NCI-H146 treated with DMSO at 0.1 percent for 48 hours (cell line): ENCODE results near the gene C5.
"Not testable (repeated sequence)": the region's sequence is repeated elsewhere in the genome, so short reads cannot be mapped to it uniquely, and the experiment has no call there.

ENCODE experiments used
- DNase-seq: peaks from one replicate; lab custom pipeline; 2025; ENCODE audit not compliant: unreplicated experiment; lab: John Stamatoyannopoulos, UW

C5 gene

GRCh38 chr9:120982836-120983235 is 67.2 kb downstream of the C5 start:
- no peak for DNase-seq

DNA sequence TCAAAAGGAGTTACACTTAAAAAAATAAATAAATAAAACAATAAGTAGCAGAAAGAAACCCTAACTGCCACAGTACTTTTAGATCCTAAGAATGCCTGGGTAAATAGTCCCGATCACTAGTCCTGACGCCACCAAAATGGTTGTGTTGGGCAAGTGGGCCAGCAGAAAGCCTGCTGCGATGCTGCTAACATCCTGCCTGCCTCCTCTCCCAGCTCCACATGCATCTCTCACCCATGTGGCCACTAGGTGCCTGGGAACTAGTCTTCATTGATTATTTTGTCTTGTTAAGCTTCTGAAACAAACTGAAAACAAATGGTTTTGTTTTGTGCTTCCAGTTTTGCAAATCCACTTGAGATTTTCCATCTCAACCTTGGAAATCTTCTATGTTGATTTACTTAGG is 69.1 kb downstream of the C5 start:
- DNase-seq = no peak

GRCh38 chr9:120979797-120980196 is 70.3 kb downstream of the C5 start:
- DNase-seq = no peak

DNA sequence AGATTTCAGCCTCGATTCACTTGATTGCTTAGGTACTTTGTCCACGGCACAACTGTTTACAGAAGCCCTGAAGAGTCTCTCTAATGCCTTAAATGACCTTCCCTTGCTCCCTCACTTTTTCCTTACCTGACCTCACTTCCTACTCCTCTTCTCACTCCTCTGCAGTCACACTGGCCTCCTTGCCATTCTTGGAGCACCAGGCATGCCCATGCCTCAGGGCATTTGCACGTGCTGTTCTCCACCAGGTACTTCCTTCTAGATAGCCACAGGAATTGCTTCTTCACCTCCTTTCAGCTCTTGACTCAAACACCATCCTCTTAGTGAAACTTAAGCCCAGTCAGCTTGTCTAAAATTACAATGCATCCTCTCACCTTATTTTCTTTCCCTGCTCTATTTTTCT is 71.1 kb downstream of the C5 start:
- DNase-seq = no peak

DNA sequence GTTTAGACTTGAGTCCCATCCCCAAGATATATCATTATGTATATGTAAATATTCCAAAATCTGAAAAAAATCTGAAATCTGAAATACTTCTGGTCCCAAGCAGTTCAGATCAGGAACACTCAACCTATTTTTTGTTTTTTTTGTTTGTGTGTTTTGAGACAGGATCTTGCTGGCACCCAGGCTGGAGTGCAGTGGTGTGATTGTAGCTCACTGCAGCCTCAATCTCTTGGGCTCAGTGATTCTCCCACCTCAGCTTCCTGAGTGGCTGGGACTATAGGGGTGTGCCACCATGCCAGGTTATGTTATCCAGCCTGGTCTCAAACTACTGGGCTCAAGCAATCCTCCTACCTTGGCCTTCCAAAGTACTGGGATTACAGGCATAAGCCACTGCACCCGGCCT is 72.8 kb downstream of the C5 start:
- DNase-seq = no peak

DNA sequence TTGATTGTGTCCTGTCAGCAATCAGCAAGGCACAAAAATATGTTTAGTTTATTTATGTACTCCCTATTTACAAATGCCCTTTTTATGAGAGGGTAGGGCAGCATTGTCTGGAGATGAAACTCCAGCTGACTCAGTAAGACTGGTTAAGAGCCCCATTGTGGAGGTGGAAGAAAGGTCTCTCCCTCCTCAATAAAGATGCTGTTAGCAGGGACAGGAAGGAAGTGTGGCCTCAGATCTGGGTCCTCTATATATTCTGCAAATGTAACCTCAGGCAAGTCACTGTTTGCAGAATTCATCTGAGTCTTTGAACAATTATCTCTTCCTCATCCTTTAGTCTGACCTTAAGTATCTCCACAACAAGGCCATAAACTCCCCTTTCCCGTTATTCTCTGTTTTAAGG is 75.2 kb downstream of the C5 start:
- no peak for DNase-seq

- DNase-seq = no peak
Observed at GRCh38 chr9:120974181-120974580, 75.9 kb downstream of the C5 start.

GRCh38 chr9:120971938-120972337 is 78.1 kb downstream of the C5 start:
- DNase-seq = no peak

GRCh38 chr9:120971471-120971870 is 78.6 kb downstream of the C5 start:
- not testable (repeated sequence) for DNase-seq

GRCh38 chr9:120970244-120970643 is 79.8 kb downstream of the C5 start:
- DNase-seq = no peak

DNA sequence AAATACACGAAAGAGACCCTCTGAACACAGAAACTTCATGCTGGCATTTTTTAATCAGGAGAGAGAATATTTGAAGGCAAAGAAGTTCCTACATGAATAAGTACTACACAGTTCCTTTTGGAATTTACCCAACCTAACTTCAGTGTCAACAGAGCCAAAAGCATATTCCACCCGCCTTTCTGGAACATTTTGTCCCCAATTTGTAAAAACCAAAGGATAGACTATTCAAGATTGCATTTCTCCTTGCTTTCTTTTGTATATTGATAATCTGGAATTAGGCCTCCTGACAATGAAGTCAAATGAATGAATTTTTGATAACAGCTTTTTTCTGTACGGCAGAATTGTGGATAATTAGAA is 84.1 kb downstream of the C5 start:
- no peak for DNase-seq

DNA sequence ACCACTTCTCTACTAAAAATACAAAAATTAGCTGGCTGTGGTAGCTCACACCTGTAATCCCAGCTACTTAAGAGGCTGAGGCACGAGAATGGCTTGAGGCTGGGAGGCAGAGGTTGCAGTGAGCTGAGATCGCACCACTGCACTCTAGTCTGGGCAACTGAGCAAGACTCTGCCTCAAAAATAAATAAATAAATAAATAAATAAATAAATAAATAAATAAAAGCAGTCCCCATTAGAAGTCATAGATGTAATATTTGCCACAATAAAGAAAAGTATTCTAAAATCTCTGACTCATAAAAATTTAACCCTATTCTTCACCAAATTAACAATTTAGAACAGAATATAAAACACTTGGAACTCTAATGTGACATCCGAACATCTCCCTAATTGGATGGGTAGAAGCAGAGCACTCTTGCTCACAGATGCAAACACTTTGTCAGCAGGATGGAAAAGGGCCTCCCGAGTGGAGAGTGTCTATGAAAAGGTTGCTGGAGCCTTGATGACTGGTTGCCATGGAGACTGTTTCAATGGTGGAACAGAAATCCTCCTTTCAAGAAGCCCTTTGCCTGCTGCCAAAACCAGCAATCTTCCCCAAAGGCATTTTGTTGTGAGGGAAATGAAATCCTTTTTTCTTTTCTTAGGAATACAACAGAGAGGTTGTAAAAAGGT is 84.6 kb downstream of the C5 start:
- DNase-seq = peak; percentile 4

DNA sequence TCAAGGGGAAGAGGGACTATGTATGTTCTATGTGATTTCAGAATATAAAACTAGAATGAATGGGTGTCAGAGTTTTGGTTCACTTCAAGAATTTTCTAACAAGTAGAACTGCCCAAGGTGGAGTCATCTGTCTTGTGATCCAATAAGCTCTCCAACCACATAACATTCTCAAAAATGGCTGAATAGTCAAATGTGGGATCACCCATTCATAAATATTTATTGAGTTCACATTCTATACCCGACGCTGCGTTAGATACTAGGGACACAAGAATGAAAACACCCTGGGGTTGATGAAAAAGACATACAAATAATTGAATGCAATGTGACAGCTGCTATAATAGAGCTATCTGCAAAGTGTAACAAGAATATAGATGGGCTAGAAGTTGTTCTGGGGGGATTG is 88.1 kb downstream of the C5 start:
- no peak for DNase-seq

GRCh38 chr9:120960001-120960400 is 90.1 kb downstream of the C5 start:
- no peak for DNase-seq

- no peak for DNase-seq
Observed at GRCh38 chr9:120956862-120957261, 93.2 kb downstream of the C5 start.

DNA sequence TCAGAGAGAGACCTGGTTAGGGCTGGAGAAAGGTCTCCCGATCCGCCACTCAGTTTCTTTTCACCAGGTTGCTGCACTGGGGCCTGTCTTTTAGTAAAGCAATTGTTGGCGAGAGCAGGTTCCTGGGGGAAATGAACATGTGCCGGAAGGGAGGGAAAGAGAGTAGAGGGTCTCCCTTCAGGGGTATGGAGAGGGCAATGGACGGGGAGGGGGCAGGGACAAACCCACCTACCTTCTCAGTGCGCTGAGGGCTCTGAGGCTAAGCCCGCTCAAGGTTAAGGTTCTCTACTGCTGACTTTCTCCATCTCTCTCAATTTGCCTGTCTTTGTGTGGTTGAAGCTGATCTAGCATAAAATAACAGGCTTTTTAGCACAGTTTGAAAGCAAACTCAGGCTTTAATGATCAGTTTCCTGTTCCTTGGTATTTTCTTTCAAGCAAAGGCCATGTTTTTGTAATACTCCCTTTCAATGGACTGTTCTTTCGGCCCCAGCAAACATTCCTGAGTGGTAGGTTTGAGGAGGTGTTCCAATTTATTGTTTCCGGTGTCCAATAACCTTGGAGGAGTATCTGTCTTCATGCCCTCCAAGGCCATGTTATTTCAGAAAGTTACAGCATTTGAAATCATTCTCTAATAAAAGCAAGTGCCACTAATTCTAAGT is 98.0 kb downstream of the C5 start:
- DNase-seq = no peak

DNA sequence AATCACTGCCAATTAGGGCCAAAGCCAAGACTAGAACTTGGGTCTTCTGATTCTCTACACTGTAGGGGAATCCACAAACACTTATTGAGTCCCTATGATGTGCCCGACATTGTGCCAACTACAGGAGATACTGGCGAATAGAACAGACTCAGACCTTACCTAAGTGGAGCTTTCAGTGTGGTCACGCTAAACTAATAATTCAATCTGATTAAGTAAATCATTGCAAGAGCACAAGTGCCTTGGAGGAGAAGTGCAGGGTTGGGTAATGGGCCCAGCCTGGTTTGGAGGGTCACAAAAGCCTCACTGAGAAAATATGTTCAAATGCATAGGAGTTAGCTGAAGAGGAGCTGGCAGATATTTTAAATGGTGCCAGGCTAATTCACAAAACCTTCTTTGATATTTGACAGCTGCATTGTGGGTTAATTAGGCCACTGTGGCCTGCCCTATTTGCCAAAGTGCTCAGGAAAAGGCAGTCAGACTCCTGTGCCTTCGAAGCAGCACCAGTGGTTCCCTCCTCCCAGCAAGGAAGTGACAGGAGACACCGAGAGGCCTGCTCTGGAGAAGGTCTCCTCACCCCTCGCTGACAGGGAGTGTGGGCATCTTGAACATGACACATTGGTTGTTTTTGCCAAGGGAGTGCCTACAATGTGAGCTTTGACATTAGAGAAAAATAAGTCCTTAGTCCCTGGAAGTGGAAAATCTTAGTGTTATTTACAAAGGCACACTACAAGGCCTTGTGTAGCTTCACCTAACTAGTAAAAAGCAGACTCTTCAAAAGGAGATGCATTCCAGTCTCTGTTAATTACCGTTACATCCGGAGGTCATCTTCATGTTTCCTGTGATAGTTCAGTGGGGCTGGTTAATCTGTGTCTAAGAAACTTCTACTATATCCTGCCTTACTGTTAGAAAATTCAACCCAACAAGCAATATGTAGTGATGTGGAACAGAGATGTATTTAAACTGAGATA is 99.4 kb downstream of the C5 start:
- no peak for DNase-seq

DNA sequence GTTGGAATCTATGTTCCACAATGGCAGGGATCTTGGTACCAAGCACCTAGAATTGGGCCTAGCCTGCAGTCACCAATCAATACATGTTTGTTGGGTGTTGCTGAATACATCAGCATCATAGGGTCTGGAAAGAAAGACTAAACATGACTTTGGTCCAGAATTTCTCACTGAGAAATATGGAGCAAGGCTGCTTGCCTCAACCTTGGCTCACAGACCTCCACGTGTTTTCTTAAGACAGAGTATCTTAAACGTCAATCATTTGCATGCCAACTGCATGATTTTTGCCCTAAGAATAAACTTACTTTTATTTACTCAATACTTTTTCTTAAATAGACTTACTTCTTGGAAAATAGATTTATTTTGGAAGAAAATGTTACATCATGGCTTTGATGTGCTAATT is 100.8 kb downstream of the C5 start:
- no peak for DNase-seq

GRCh38 chr9:120948824-120949223 is 101.3 kb downstream of the C5 start:
- no peak for DNase-seq

DNA sequence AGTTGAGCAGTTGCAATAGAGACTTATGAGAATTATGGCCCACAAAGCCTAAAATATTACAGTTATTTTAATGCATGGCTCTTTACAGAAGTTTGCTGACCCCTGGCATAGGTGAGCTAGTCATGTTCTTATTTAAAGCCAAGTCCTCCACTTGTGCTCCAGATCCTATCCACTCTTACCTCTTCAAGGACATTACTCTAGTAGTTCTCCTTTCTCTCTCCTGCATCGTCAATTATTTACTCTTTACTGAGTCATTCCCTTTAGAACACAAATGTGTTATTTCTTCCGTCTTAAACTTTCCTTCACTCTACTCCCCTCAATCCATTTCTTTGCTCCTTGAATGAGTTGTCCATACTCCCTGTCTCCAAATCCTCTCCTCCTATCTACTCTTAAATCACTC is 102.9 kb downstream of the C5 start:
- no peak for DNase-seq

DNA sequence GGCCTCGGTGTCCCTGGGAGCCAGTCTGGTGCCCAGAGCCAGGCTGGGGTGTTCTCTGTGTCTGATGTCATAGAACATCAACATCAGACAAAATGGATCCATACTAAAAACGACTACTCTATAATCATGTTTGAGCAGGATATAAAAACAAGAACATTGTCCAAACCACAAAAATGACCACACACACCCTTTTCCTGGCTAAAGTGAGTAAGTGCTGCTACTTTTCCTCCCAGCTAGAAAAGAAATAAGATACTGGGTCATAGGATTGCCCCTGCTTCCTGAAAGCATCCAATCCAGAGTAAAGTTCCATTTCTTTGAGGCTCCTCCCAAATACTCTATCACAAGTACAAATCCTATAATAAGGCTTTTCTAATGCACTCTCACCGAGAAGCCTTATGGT is 103.8 kb downstream of the C5 start:
- DNase-seq = no peak

GRCh38 chr9:120944948-120945347 is 105.1 kb downstream of the C5 start:
- no peak for DNase-seq
